NCI-H526 (cell line): ENCODE results near the gene TSPO.

Experiments
- DNase-seq, 2 experiments: peaks; one replicate each; lab custom pipeline; 2025; lab: John Stamatoyannopoulos, UW

TSPO gene

GRCh38 chr22:43202326-43202725 is 51.0 kb downstream of the TSPO start:
- DNase-seq, result no peak

- no peak for DNase-seq
Observed at GRCh38 chr22:43202756-43203410, 51.5 kb downstream of the TSPO start.

GRCh38 chr22:43203471-43203981 is 52.2 kb downstream of the TSPO start:
- DNase-seq, result no peak

- no peak for DNase-seq
Observed at GRCh38 chr22:43205261-43205691, 53.9 kb downstream of the TSPO start.

GRCh38 chr22:43205748-43206508 is 54.6 kb downstream of the TSPO start:
- no peak for DNase-seq

- no peak for DNase-seq
Observed at GRCh38 chr22:43206509-43207161, 55.3 kb downstream of the TSPO start.

- DNase-seq, result no peak
Observed at GRCh38 chr22:43207386-43207785, 56.0 kb downstream of the TSPO start.

- no peak for DNase-seq
Observed at GRCh38 chr22:43207849-43208702, 56.7 kb downstream of the TSPO start.

- DNase-seq, result no peak
Observed at GRCh38 chr22:43208703-43209522, 57.6 kb downstream of the TSPO start.

GRCh38 chr22:43209523-43209890 is 58.1 kb downstream of the TSPO start:
- no peak for DNase-seq

- no peak for DNase-seq
Observed at GRCh38 chr22:43209971-43210370, 58.6 kb downstream of the TSPO start.

GRCh38 chr22:43210631-43211515 is 59.5 kb downstream of the TSPO start:
- DNase-seq, result no peak

GRCh38 chr22:43211941-43212433 is 60.6 kb downstream of the TSPO start:
- DNase-seq, result no peak

- no peak for DNase-seq
Observed at GRCh38 chr22:43212434-43212952, 61.1 kb downstream of the TSPO start.
